IMR-90 (cell line): ENCODE measurements around the gene ATP11A. TPM values are rescaled to one million over a fixed set of nuclear protein-coding genes. Genes with fewer than 3 reads are reported as not detected.
"Not testable (repeated sequence)": the region's sequence is repeated elsewhere in the genome, so short reads cannot be mapped to it uniquely, and the experiment has no call there.

Source experiments
- ATAC-seq: fragments of 200-7000 bp; cut with Tn5 transposase; 2 replicates; pipeline ENCODE4 v1.9.1; 2020; ENCODE audit warnings: low read depth, mild to moderate bottlenecking, moderate library complexity
- BruUV-seq: library from RNA; stranded (reverse); fragments of 400-500 nt; replicated peaks from 2 replicates; lab custom pipeline; 2021; lab: Mats Ljungman, UMichigan
- CTCF ChIA-PET: fragments of 300-600 bp; formaldehyde crosslinking; extraction: SDS; loops from one replicate; lab custom pipeline; 2021; ENCODE audit warnings: antibody characterized with exemption; lab: Yijun Ruan, JAX
- POLR2A ChIA-PET: fragments of 300-600 bp; sonication (Branson Sonifier 250); formaldehyde crosslinking; loops from one replicate; lab custom pipeline; 2022; ENCODE audit warnings: antibody characterized with exemption; ENCODE audit not compliant: unreplicated experiment; lab: Charles Lee
- DNase-seq: peaks from one replicate; pipeline ENCODE4 v3.0.0; 2013
- H2AFZ ChIP-seq: replicated peaks from 2 replicates; pipeline ENCODE3; 2013; ENCODE audit warnings: low read length, mild to moderate bottlenecking; ENCODE audit not compliant: poor library complexity
- H2AK5ac ChIP-seq: 2 replicates; pipeline ENCODE4 v1.6.1; 2013; ENCODE audit warnings: low read depth, low read length, inconsistent platforms
- H2AK9ac ChIP-seq: replicated peaks from 2 replicates; pipeline ENCODE3; 2013; ENCODE audit warnings: mild to moderate bottlenecking, low read depth, low read length, moderate library complexity; ENCODE audit not compliant: poor library complexity
- H2BK120ac ChIP-seq: 2 replicates; pipeline ENCODE4 v1.6.1; 2013; ENCODE audit warnings: low read depth, low read length, inconsistent platforms
- H2BK15ac ChIP-seq: 3 replicates; pipeline ENCODE4 v1.6.1; 2013; ENCODE audit warnings: low read depth, low read length, inconsistent platforms
- H2BK20ac ChIP-seq: 2 replicates; pipeline ENCODE4 v1.6.1; 2013; ENCODE audit warnings: low read depth, mild to moderate bottlenecking, inconsistent platforms, low read length, moderate library complexity
- H2BK5ac ChIP-seq: 2 replicates; pipeline ENCODE4 v1.6.1; 2013; ENCODE audit warnings: mild to moderate bottlenecking, low read depth, low read length, inconsistent platforms; ENCODE audit not compliant: poor library complexity, severe bottlenecking
- H3K14ac ChIP-seq: replicated peaks from 2 replicates; pipeline ENCODE4 v1.6.1; 2013; ENCODE audit warnings: low read depth, low read length, inconsistent platforms
- H3K18ac ChIP-seq: 2 replicates; pipeline ENCODE4 v1.6.1; 2013; ENCODE audit warnings: low read depth, low read length, control low read depth
- H3K23ac ChIP-seq: 2 replicates; pipeline ENCODE4 v1.6.1; 2013; ENCODE audit warnings: low read depth, low read length, inconsistent platforms
- H3K27ac ChIP-seq: 2 replicates; pipeline ENCODE4 v1.5.1; 2013; ENCODE audit warnings: mild to moderate bottlenecking, control low read depth, low read length; ENCODE audit not compliant: insufficient read depth
- H3K27me3 ChIP-seq: 2 replicates; pipeline ENCODE4 v1.6.1; 2013; ENCODE audit warnings: low read length; ENCODE audit not compliant: control insufficient read depth, insufficient read depth
- H3K36me3 ChIP-seq: 2 replicates; pipeline ENCODE4 v1.6.1; 2013; ENCODE audit warnings: low read length, mixed read lengths; ENCODE audit not compliant: control insufficient read depth, insufficient read depth
- H3K4ac ChIP-seq: 2 replicates; pipeline ENCODE4 v1.6.1; 2013; ENCODE audit warnings: low read depth, low read length, inconsistent platforms
- H3K4me1 ChIP-seq: 2 replicates; pipeline ENCODE4 v1.6.1; 2013; ENCODE audit warnings: low read length, mixed read lengths; ENCODE audit not compliant: control insufficient read depth, insufficient read depth
- H3K4me2 ChIP-seq: 2 replicates; pipeline ENCODE4 v1.6.1; 2013; ENCODE audit warnings: low read depth, mild to moderate bottlenecking, control low read depth, low read length, moderate library complexity
- H3K4me3 ChIP-seq: 2 replicates; pipeline ENCODE4 v1.5.1; 2013; ENCODE audit warnings: low read depth, mild to moderate bottlenecking, control low read depth, low read length, moderate library complexity; ENCODE audit not compliant: insufficient read depth
- H3K56ac ChIP-seq: 2 replicates; pipeline ENCODE4 v1.6.1; 2013; ENCODE audit warnings: low read length, inconsistent platforms; ENCODE audit not compliant: insufficient read depth; ENCODE audit errors: extremely low read depth
- H3K79me1 ChIP-seq, 2 experiments: 2 replicates each; pipeline ENCODE4 v1.6.1; 2013; ENCODE audit warnings: low read length in 2 of 2, inconsistent platforms in 1 of 2, low read depth in 1 of 2
- H3K9ac ChIP-seq: 2 replicates; pipeline ENCODE4 v1.6.1; 2013; ENCODE audit warnings: low read depth, low read length, control low read depth
- H3K9me1 ChIP-seq: 2 replicates; pipeline ENCODE4 v1.6.1; 2013; ENCODE audit warnings: low read length, inconsistent platforms; ENCODE audit not compliant: insufficient read depth
- H3K9me3 ChIP-seq: 2 replicates; pipeline ENCODE4 v1.6.1; 2013; ENCODE audit warnings: low read length; ENCODE audit not compliant: control insufficient read depth, insufficient read depth
- H4K20me1 ChIP-seq: 2 replicates; pipeline ENCODE4 v1.6.1; 2013; ENCODE audit warnings: low read length, inconsistent platforms; ENCODE audit not compliant: insufficient read depth
- H4K5ac ChIP-seq: 2 replicates; pipeline ENCODE4 v1.6.1; 2013; ENCODE audit warnings: mild to moderate bottlenecking, low read depth, low read length, control low read depth
- H4K8ac ChIP-seq, 2 experiments: 2 replicates each; pipeline ENCODE4 v1.6.1; 2013; ENCODE audit warnings: low read depth in 2 of 2, low read length in 2 of 2, control low read depth in 1 of 2, inconsistent platforms in 1 of 2
- H4K91ac ChIP-seq: 2 replicates; pipeline ENCODE4 v1.6.1; 2013; ENCODE audit warnings: low read depth, low read length, inconsistent platforms; ENCODE audit not compliant: insufficient read depth
- WGBS, 2 experiments: methylation state at CpG; one replicate each; pipeline versions ENCODE4 v1.1.5 to v1.1.7; 2013; ENCODE audit warnings: missing lambda C conversion rate in 2 of 2; ENCODE audit not compliant: insufficient read length in 1 of 2; ENCODE audit errors: extremely low coverage in 2 of 2; 5-methylcytosine and 5-hydroxymethylcytosine counted together
- dilution Hi-C: fragments of 300-500 bp; cut with HindIII; formaldehyde crosslinking; loops from one replicate; pipeline ENCODE4 v1.14.3; 2018; ENCODE audit warnings: low sequenced_read_pairs; ENCODE audit not compliant: unreplicated experiment
- in situ Hi-C: fragments of 300-500 bp; cut with MboI; formaldehyde crosslinking; loops from 3 replicates; pipeline ENCODE4 v1.14.3; 2019; ENCODE audit warnings: low sequenced_read_pairs, inconsistent platforms, mixed read lengths
- intact Hi-C: fragments of 100-400 bp; cut with micrococcal nuclease; formaldehyde crosslinking; loops from 2 replicates; pipeline ENCODE4 v1.10.0; 2022
- polyA plus RNA-seq, 3 experiments: library from polyadenylated mRNA; depleted of rRNA; stranded (reverse); fragments of >200 nt; gene quantifications; 2 replicates each; pipeline ENCODE4 v1.2.3, GENCODE V29; 2012; ENCODE audit warnings: low replicate concordance in 1 of 3
- total RNA-seq: library from RNA; depleted of rRNA; stranded (reverse); fragments of >200 nt; gene quantifications from 2 replicates; pipeline ENCODE4 v1.2.3, GENCODE V29; 2012

The ATP11A gene
- total and polyA plus RNA-seq, 2 of the 4 experiments (the other 2 are of a cell fraction) = 8.4 to 12.0 TPM

DNA sequence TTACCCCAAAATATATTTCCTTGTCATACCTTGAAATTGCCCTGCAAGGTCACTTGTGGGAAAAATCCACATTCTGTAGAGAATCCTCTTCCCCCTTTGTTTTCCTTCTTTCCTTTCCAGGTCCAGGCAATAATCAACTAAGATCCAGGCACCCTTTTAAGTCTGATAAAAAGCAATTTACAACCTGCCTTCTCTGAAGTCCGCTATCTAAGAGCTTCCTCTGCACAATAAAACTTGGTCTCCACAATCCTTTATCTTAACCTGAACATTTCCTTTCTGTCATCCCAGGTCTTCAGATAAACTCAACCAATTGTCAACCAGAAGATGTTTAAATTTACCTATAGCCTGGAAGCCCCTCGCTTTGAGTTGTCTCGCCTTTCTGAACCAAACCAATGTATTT is 19.5 kb downstream of the ATP11A start:
- H4K8ac ChIP-seq, H3K9ac ChIP-seq, H2BK5ac ChIP-seq, H3K4ac ChIP-seq, BruUV-seq, H3K4me2 ChIP-seq, intact Hi-C loops, POLR2A ChIA-PET, H3K18ac ChIP-seq, H4K5ac ChIP-seq, H2AK9ac ChIP-seq, H4K91ac ChIP-seq, H3K27ac ChIP-seq, H3K14ac ChIP-seq, H2AFZ ChIP-seq, H3K4me3 ChIP-seq, H2BK120ac ChIP-seq, H3K36me3 ChIP-seq, dilution Hi-C loops, H2AK5ac ChIP-seq, H3K9me3 ChIP-seq, H3K27me3 ChIP-seq, in situ Hi-C loops, H3K23ac ChIP-seq, H3K56ac ChIP-seq, ATAC-seq, H4K20me1 ChIP-seq, CTCF ChIA-PET, H2BK15ac ChIP-seq, H2BK20ac ChIP-seq, DNase-seq: not testable (repeated sequence)
- Histone ChIP-seq H3K79me1 (peaks cover 8 to 37% of the 10 kb centered on the region in 2 experiments), H3K4me1 (peaks cover 18% of the 10 kb centered on the region), H3K9me1 (peaks cover 11% of the 10 kb centered on the region)
- 80% methylated on average over 1 of the region's 3 CpGs; no CpG with 5 or more reads in 1 of the 2 experiments for WGBS, 2 experiments
